DMS114 treated with DMSO at 0.1 percent for 48 hours (cell line): ENCODE measurements around the gene ADO.

ENCODE experiments used
- DNase-seq: peaks from one replicate; lab custom pipeline; 2025; ENCODE audit not compliant: unreplicated experiment; lab: John Stamatoyannopoulos, UW

ADO gene

GRCh38 chr10:62792261-62792660, 12.3 kb upstream of the ADO start:
- no peak for DNase-seq

DNA sequence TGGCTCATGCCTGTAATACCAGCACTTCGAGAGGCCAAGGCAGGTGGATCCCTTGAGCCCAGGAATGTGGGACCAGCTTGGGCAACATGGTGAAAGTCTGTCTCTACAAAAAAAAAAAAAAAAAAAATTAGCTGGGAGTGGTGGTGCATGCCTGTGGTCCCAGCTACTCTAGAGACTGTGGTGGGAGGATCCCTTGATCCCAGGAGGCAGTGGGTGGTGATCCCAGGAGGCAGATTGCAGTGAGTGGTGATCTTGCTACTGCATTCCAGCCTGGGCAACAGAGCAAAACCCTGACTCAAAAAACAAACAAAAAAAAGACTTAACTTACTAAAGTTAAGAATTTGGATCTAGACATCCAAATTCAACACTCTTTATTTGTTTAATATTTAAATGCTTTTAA, 10.2 kb upstream of the ADO start:
- DNase-seq = no peak

GRCh38 chr10:62795100-62795499, 9.4 kb upstream of the ADO start:
- DNase-seq = no peak

DNA sequence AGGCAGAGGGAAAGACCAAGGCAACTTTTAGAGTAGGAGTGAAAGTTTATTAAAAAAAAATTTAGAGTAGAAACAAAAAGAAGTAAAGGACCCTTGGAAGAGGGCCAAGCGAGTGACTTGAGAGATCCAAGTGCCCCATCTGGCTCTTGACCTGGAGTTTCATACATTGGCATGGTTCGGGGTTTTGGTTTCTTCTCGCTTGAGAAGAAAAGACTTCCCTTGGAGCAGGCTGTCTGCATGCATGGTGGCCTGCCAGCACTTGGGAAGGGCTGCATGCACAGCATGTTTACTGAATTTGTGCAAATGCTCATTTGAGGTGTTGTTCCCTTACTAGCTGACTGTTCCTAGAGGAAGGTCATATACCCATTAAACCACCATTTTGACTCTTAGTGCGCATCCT, 8.8 kb upstream of the ADO start:
- DNase-seq = no peak

- DNase-seq = no peak
Measured at GRCh38 chr10:62796896-62797295, 7.6 kb upstream of the ADO start.

DNA sequence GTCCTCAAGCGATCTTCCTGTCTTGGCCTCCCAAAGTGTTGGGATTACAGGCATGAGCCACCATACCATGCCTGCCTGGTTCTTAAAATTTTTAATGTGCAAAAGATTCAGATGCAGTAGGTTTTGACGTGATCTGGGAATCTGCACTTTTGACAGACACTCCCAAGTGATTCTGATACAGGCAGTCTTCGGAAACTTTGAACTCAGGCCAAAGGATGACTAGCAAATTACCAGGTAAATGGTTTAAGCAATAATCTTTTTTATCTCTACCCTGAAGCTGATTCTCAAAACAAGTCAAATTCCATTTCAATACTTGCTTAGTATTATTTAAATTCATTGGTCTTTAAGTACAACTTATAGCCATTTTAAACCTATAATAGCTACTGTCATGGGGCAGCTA, 2.6 kb upstream of the ADO start:
- no peak for DNase-seq

DNA sequence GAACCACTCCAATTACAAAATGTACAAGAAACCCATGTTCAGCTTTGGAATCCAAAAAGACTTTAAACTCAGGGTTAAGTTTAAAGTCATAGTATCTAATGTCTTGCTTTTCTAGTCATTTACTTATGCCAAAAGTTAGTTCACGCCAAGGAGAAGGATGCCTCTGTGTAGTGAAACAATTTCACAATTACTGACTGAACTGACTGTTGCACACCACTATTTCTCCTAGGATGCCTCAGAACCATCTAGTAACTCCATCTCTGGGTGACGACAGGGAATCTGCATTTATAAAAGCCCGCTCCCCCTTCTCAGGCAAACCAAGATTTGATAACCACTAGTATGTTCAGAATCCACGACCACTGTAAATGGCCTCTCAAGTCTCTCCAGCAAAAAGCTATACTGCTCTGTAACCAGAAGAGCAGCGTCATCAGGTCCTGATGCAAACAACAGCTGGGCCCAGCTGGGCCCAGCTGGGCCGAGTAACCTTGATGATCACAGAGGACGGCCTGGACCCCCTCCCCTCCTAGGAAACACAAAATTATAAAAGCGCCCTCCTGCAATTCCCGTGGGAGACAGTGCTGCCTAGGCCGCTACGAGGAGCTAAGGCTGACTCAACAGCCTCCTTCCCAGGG, 680 bp upstream of the ADO start:
- no peak for DNase-seq

- DNase-seq = no peak
Measured at GRCh38 chr10:62805231-62806099, 945 bp downstream of the ADO start.

- DNase-seq = no peak
Measured at GRCh38 chr10:62806251-62806650, 1.7 kb downstream of the ADO start.

DNA sequence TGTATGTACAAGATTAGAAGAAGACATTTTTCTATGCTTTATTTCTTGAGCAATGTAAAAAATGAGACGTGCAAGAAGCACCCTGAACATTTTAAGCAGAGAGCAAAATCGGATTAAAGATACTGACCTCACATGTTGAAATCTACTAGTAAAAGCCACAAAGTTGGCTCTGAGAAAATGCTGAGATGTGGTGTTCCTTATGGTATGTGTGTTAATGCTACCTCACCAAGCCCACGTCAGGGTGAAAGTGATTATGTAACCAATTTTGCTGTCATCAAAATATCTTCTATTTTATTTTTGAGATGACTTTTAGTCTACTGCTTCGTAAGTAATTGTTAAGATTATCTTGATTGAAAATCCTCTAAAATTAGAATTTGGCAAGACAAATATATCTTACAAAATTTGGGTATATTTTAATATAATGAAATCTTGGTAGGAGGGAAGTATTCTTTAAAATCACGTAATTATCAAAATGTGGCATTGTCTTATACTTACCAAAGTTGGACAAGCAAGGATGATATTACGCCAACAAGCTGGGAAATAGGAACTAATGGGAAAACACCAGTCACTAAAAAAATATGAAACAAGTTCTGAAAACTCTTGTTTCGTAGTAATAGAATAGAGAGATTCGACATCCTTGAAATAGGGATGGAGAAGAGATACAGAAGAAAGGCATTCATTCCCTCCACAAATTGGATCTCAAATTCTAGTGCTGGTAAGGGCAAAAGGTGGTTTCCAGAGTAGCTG, 5.8 kb downstream of the ADO start:
- no peak for DNase-seq

- DNase-seq = no peak
Measured at GRCh38 chr10:62811159-62811875, 6.8 kb downstream of the ADO start.

DNA sequence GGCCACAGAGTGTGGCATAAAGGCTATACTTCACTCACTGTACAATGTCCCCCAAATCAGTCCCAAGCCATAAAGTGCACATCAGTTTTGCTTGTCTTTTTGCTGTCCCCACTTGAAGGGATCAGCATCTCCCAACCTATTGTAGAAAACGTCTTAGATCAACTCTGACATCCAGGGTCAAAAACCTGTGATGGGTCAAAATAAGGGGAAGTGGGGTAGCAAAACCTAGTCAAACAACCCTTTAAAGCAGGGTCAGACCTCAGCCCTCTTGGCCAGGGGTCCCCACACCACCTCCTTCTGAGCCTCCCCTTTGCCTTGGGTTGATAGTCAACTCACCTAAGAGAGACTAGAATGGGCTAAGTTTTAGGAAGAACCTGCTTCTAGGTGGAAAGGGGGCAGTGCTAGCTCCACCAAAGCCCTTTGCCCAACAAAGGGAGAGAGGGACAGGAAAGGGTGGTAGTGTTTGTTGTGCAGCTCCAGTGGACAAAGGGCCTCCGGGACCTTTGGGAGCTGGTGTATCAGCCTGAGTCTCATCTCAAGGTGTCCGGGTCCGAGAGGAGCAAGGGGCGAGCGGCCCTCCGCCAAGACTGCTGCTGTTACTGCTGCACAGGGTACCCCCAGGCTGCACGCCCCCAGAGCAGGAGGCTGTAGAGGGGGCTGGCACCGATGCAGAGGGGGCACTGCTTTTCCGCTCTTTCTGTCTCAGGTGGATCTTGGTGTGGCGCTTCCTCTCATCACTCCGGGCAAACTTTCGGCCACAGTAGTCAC, 8.3 kb downstream of the ADO start:
- DNase-seq = no peak

- DNase-seq = no peak
Measured at GRCh38 chr10:62813453-62813852, 8.9 kb downstream of the ADO start.

GRCh38 chr10:62813981-62814380, 9.5 kb downstream of the ADO start:
- DNase-seq = no peak

- DNase-seq = no peak
Measured at GRCh38 chr10:62814756-62815380, 10.3 kb downstream of the ADO start.

GRCh38 chr10:62815381-62816075, 11.0 kb downstream of the ADO start:
- no peak for DNase-seq

DNA sequence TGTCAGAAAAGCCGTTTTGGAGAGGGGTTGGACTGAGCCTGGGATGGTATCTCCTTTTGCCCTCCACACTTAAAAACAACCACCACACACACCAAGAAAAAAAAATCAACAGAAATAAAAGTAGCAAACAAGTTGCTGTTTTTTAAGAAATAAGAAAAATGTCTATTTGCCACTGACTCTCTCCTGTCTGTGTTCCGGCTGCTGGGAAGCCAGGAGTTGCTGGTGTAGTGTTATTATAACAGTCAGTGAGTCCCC, 11.5 kb downstream of the ADO start:
- DNase-seq = no peak

- peak; percentile 89 for DNase-seq
Measured at GRCh38 chr10:62816331-62817120, 12.0 kb downstream of the ADO start, which contains the start of gene EGR2. Gene EGR2 (minus strand): TSS chr10:62816366. CDS start chr10:62816029, 337 bp downstream.
